ENCODE results near the gene TMEM182.

TMEM182 gene

GRCh38 chr2:102809291-102810189 is 47.7 kb downstream of the TMEM182 start:
- no peak overlapping the region for H3K4me2 ChIP-seq (ENCODE audit: low read length)
- H3K9ac ChIP-seq (ENCODE audit: low read length), result no peak overlapping the region
- H3K4me3 ChIP-seq (ENCODE audit: low read length), result no peak overlapping the region
- H3K9me3 ChIP-seq (ENCODE audit: insufficient read depth, low read length), result no peaks in the 10 kb centered on the region
- TF ChIP-seq EZH2phosphoT487 (IDR thresholded peaks at IDR 0.05; ENCODE audit: low read depth), result no peak
- no peak for TF ChIP-seq CTCF (IDR thresholded peaks at IDR 0.05; ENCODE audit: low read depth, low read length)
- H3K79me2 ChIP-seq (ENCODE audit: low read length), result no peaks in the 10 kb centered on the region
- no peaks in the 10 kb centered on the region for H3K36me3 ChIP-seq (replicated peaks; ENCODE audit: low read depth, low read length)
- H2AFZ ChIP-seq (ENCODE audit: low read depth, low read length), result no peak overlapping the region
- no peak overlapping the region for H3K27ac ChIP-seq (ENCODE audit: low read length)
- H3K27me3 ChIP-seq (ENCODE audit: low read depth, low read length), result no peaks in the 10 kb centered on the region
- H4K20me1 ChIP-seq (ENCODE audit: insufficient read depth, low read length), result no peaks in the 10 kb centered on the region
- no peaks in the 10 kb centered on the region for H3K4me1 ChIP-seq (ENCODE audit: low read length)

GRCh38 chr2:102815285-102815684 is 53.5 kb downstream of the TMEM182 start:
- H3K79me2 ChIP-seq (ENCODE audit: low read length), result no peaks in the 10 kb centered on the region
- H3K4me3 ChIP-seq (ENCODE audit: low read length), result no peak overlapping the region
- no peaks in the 10 kb centered on the region for H3K9me3 ChIP-seq (ENCODE audit: insufficient read depth, low read length)
- H3K9ac ChIP-seq (ENCODE audit: low read length), result no peak overlapping the region
- no peaks in the 10 kb centered on the region for H4K20me1 ChIP-seq (ENCODE audit: insufficient read depth, low read length)
- no peak overlapping the region for H2AFZ ChIP-seq (ENCODE audit: low read depth, low read length)
- no peak overlapping the region for H3K4me2 ChIP-seq (ENCODE audit: low read length)
- no peaks in the 10 kb centered on the region for H3K4me1 ChIP-seq (ENCODE audit: low read length)
- TF ChIP-seq EZH2phosphoT487 (IDR thresholded peaks at IDR 0.05; ENCODE audit: low read depth), result no peak
- no peak for TF ChIP-seq CTCF (IDR thresholded peaks at IDR 0.05; ENCODE audit: low read depth, low read length)
- no peaks in the 10 kb centered on the region for H3K36me3 ChIP-seq (replicated peaks; ENCODE audit: low read depth, low read length)
- no peak overlapping the region for H3K27ac ChIP-seq (ENCODE audit: low read length)
- no peaks in the 10 kb centered on the region for H3K27me3 ChIP-seq (ENCODE audit: low read depth, low read length)

- H3K4me2 ChIP-seq (ENCODE audit: low read length), result no peak overlapping the region
- H3K9ac ChIP-seq (ENCODE audit: low read length), result no peak overlapping the region
- H2AFZ ChIP-seq (ENCODE audit: low read depth, low read length), result no peak overlapping the region
These were observed 65.1 kb downstream of the TMEM182 start for GRCh38 chr2:102826904-102827303.

More at GRCh38 chr2:102826904-102827303, 65.1 kb downstream of the TMEM182 start:
- Histone ChIP-seq H3K27ac (ENCODE audit: low read length) (no peak overlapping the region), H3K4me3 (ENCODE audit: low read length) (no peak overlapping the region), H3K36me3 (replicated peaks; ENCODE audit: low read depth, low read length) (no peaks in the 10 kb centered on the region), H3K4me1 (ENCODE audit: low read length) (no peaks in the 10 kb centered on the region), H3K27me3 (ENCODE audit: low read depth, low read length) (no peaks in the 10 kb centered on the region), H3K9me3 (ENCODE audit: insufficient read depth, low read length) (no peaks in the 10 kb centered on the region), H4K20me1 (ENCODE audit: insufficient read depth, low read length) (no peaks in the 10 kb centered on the region), H3K79me2 (ENCODE audit: low read length) (no peaks in the 10 kb centered on the region)
- TF ChIP-seq CTCF (IDR thresholded peaks at IDR 0.05; ENCODE audit: low read depth, low read length) (no peak), EZH2phosphoT487 (IDR thresholded peaks at IDR 0.05; ENCODE audit: low read depth) (no peak)

All from OCI-LY3 (cell line).